ENCODE data around the gene OR51E2.

- TF ChIP-seq POLR2A (IDR thresholded peaks at IDR 0.05; ENCODE audit: low read depth, low read length) (no peak), POLR2AphosphoS5 (IDR thresholded peaks at IDR 0.05; ENCODE audit: low read depth, low read length) (no peak)
Measured at GRCh38 chr11:4647766-4648165, 49.9 kb downstream of the OR51E2 start.
